Lung (tissue), 12 donors: ENCODE results near the gene EMC1. TPM values are rescaled to one million over a fixed set of nuclear protein-coding genes. Genes with fewer than 3 reads are reported as not detected.

Experiments used
- ATAC-seq: fragments of 200-7000 bp; cut with Tn5 transposase; one replicate; pipeline ENCODE4 v1.9.1; 2020; ENCODE audit warnings: moderate number of reproducible peaks; ENCODE audit not compliant: insufficient read depth, low FRiP score
- DNase-seq, 3 donors: peaks; one replicate each; pipeline ENCODE4 v3.0.0-alpha.2; 2013 to 2017
- H3K27ac ChIP-seq, 2 donors: one replicate each; pipeline ENCODE4 v1.5.1; 2013; ENCODE audit warnings: mild to moderate bottlenecking in 2 of 2, moderate library complexity in 2 of 2, control low read depth in 1 of 2, inconsistent platforms in 1 of 2, low read depth in 1 of 2, low read length in 1 of 2
- H3K27me3 ChIP-seq, 3 donors: one replicate each; pipeline ENCODE4 v1.5.1; 2013; ENCODE audit warnings: low read length in 2 of 3; ENCODE audit not compliant: control insufficient read depth in 3 of 3, insufficient read depth in 3 of 3
- H3K36me3 ChIP-seq, 4 donors: one replicate each; pipeline ENCODE4 v1.5.1; 2013; ENCODE audit warnings: low read length in 4 of 4, mild to moderate bottlenecking in 1 of 4, moderate library complexity in 1 of 4; ENCODE audit not compliant: control insufficient read depth in 4 of 4, insufficient read depth in 4 of 4
- H3K4me1 ChIP-seq, 5 donors: one replicate each; pipeline ENCODE4 v1.5.1; 2013; ENCODE audit warnings: low read length in 5 of 5, mild to moderate bottlenecking in 2 of 5, moderate library complexity in 1 of 5; ENCODE audit not compliant: control insufficient read depth in 5 of 5, insufficient read depth in 5 of 5
- H3K4me3 ChIP-seq: one replicate; pipeline ENCODE4 v1.5.1; 2013; ENCODE audit warnings: mild to moderate bottlenecking, control low read depth, moderate library complexity
- H3K9ac ChIP-seq, 2 donors: one replicate each; pipeline ENCODE4 v1.5.1; 2013; ENCODE audit warnings: low read length in 2 of 2, control low read depth in 1 of 2; ENCODE audit not compliant: insufficient read depth in 1 of 2
- H3K9me3 ChIP-seq, 4 donors: one replicate each; pipeline ENCODE4 v1.5.1; 2013; ENCODE audit warnings: low read length in 3 of 4, mild to moderate bottlenecking in 1 of 4, moderate library complexity in 1 of 4; ENCODE audit not compliant: control insufficient read depth in 4 of 4, insufficient read depth in 3 of 4
- WGBS, 2 donors: extraction: QIAGEN DNeasy Blood & Tissue Kit; methylation state at CpG; one replicate each; pipeline ENCODE4 v1.1.7; 2013; 5-methylcytosine and 5-hydroxymethylcytosine counted together
- polyA plus RNA-seq, 2 donors: library from polyadenylated mRNA; stranded (reverse); fragments of 200-250 nt; gene quantifications; one replicate each; pipeline ENCODE4 v1.2.1, GENCODE V29; 2013
- total RNA-seq, 2 donors: library from RNA; depleted of rRNA in 1 of 2; stranded (reverse); fragments of >200 nt in 1 of 2; gene quantifications; one replicate each; pipeline ENCODE4 v1.2.1, GENCODE V29; 2014 to 2021
- TF ChIP-seq, protein P1 (sequence below): IDR thresholded peaks from 2 replicates; pipeline ENCODE4 v1.5.1; 2012; ENCODE audit warnings: mild to moderate bottlenecking; ENCODE audit errors: control extremely low read depth, extremely low read depth
- donor health status: control.
- donor health status: control.
- donor health status: Bipolar disorder and iron deficiency.
- donor health status: healthy.
- donor health status: DM: yes; HTN: yes; CAD: no.

EMC1 gene
- total and polyA plus RNA-seq, 4 donors, result 12.1 to 52.7 (median 36.5) TPM

DNA sequence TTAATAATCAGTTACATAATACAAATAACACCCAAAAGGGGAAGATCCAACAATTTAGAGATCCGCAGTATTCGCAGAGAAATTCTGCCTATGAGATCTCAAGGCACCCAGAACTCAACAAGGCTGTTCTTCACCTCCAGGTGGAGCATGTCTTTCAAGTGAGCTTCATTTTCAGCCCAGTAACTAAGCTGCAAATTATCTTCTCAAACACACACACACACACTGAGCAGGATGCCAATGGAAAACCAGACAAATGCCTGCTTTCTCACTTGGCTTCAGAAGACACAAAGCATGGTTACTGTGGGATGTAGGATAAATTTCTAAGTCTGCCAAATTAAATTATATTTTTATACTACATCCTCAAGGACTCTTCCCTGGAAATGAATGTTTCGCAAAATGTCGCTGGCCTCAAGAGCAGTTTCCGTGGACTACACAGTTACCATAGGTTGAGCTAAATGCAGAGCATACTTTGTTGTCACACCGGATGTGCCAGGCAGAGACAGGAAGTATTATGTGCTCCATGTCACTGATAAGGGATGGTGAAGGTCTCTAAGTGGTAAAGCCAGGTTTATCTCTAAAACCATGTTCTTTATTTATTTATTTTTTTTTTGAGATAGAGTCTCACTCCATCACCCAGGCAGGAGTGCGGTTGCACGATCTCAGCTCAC, 71.6 kb downstream of the EMC1 start:
- Histone ChIP-seq H3K4me1 (no peaks in the 10 kb centered on the region), H3K9me3 (no peaks in the 10 kb centered on the region), H3K27me3 (no peaks in the 10 kb centered on the region), H3K4me3 (no peak overlapping the region), H3K27ac (no peak overlapping the region), H3K9ac (no peak overlapping the region), H3K36me3 (peaks cover 30 to 52% (median 43%) of the 10 kb centered on the region in 4 donors)
- TF ChIP-seq, protein P1, sequence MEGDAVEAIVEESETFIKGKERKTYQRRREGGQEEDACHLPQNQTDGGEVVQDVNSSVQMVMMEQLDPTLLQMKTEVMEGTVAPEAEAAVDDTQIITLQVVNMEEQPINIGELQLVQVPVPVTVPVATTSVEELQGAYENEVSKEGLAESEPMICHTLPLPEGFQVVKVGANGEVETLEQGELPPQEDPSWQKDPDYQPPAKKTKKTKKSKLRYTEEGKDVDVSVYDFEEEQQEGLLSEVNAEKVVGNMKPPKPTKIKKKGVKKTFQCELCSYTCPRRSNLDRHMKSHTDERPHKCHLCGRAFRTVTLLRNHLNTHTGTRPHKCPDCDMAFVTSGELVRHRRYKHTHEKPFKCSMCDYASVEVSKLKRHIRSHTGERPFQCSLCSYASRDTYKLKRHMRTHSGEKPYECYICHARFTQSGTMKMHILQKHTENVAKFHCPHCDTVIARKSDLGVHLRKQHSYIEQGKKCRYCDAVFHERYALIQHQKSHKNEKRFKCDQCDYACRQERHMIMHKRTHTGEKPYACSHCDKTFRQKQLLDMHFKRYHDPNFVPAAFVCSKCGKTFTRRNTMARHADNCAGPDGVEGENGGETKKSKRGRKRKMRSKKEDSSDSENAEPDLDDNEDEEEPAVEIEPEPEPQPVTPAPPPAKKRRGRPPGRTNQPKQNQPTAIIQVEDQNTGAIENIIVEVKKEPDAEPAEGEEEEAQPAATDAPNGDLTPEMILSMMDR, result no peak
- DNase-seq (peak in 2 of 3 donors; percentile 34 to 45), ATAC-seq (no peak)
- 42 to 62% methylated on average over 8 of the region's 8 CpGs for WGBS, 2 donors

DNA sequence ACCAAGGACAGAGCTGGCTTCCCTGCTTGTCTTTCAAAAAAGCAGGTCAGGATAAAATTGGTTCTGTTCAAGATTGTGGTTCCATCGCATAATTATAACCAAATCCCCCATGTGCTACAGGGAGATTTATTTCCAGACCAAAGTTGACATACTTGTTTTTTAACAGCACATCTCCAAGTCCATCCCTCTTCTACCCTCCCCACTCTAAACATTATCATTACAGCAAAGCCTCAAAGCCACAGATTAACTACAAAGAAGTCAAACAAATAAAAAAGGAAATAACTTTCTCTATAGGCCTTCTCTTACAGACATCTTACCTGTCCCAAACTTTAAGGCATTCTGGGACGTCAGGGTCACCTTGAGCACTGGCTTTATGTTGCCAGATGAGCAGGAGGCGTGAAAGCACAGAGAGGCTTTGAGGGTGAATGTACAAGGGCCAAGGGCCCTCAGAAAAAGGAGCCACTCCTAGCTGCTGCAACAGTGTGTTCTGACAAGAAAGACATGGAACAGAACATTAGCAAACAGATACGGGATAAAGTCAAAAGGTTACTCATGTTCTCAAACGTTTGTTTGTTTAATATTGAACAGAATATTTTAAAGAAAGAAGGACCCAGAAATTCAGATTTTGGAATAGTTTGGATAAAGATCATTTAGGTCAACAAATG, 72.5 kb downstream of the EMC1 start:
- Histone ChIP-seq H3K9me3 (no peaks in the 10 kb centered on the region), H3K27me3 (no peaks in the 10 kb centered on the region), H3K9ac (no peak overlapping the region), H3K27ac (no peak overlapping the region), H3K36me3 (peaks cover 30 to 55% (median 43%) of the 10 kb centered on the region in 4 donors), H3K4me3 (no peak overlapping the region), H3K4me1 (no peaks in the 10 kb centered on the region)
- TF ChIP-seq, protein P1, result no peak
- ATAC-seq (no peak), DNase-seq (no peak)
- WGBS, 2 donors, result 62 to 82% methylated on average over 5 of the region's 5 CpGs

DNA sequence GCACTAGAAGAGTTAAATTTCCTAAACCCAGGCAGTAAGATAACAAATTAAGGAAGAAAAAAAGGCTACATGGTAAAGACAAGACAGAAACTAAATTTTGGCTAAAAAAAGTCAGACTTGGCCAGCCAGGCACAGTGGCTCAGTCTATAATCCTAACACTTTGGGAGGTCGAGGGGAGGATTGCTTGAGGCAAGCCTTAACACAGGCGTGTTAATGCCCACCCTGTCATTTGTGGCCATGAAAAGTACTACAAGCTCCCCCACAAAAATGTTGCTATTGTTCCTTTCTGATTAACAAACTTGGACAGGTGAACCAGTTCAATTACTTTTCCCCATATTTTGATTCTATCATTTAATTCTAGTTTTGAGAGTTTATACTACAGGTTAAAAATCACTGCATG, 73.5 kb downstream of the EMC1 start:
- Histone ChIP-seq H3K36me3 (peaks cover 37 to 63% (median 49%) of the 10 kb centered on the region in 4 donors), H3K27me3 (no peaks in the 10 kb centered on the region), H3K4me1 (no peaks in the 10 kb centered on the region), H3K4me3 (no peak overlapping the region), H3K9me3 (no peaks in the 10 kb centered on the region), H3K27ac (no peak overlapping the region), H3K9ac (no peak overlapping the region)
- ATAC-seq (no peak), DNase-seq (no peak)
- 92 to 95% methylated on average over 2 of the region's 2 CpGs for WGBS, 2 donors
- TF ChIP-seq, protein P1, result no peak
